ENCODE data around the gene SERINC4.

The SERINC4 gene

DNA sequence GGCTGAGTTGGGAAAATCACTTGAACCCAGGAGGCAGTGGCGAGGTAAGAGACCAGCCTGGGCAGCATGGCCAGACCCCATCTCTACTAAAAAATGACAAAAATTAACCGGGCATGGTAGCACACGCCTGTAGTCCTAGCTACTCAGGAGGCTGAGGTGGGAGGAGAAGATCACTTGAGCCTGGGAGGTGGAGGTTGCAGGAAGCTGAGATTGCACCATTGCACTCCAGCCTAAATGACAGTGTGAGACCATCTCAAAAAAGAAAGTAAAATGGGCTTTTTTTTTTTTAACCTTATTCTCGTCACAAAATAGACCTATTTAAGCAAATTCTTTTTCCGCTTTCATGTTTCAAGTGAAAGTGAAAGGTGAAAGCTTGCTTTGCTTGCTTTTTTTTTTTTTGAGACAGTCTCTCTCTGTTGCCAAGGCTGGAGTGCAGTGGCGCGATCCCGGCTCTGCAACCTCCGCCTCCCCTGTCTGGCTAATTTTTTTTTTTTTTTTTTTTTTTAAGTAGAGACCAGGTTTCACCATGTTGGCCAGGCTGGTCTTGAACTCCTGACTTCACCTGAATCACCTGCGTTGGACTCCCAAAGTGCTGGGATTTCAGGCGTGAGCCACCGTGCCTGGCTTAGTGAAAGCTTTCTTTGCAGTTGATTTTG is 50.2 kb downstream of the SERINC4 start:
- no peak for TF ChIP-seq GATA1 (IDR thresholded peaks at IDR 0.05; ENCODE audit: low read depth, low read length)
- TF ChIP-seq POLR2A (IDR thresholded peaks at IDR 0.05; ENCODE audit: low read length), result no peak
- no peak for DNase-seq

DNA sequence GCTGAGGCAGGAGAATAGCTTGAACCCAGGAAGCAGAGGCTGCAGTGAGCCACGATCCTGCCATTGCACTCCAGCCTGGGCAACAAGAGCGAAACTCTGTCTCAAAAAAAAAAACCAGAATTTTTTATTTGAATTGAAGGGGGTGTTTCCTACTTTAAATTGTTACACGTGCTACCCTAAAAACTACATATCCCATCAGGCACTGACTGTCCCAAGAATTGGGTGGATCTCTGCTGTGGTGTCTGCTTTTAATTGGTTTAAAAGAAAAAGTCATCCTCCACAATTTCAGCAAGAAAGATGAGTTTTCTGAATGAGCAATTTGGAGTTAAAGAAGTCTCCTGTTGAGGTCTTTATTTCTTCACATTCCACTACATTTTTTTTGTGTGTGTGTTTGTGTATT is 51.6 kb downstream of the SERINC4 start:
- peak; percentile 38 to 43 for DNase-seq
- TF ChIP-seq GATA1 (IDR thresholded peaks at IDR 0.05; ENCODE audit: low read depth, low read length) (no peak), POLR2A (IDR thresholded peaks at IDR 0.05; ENCODE audit: low read length) (no peak)

DNA sequence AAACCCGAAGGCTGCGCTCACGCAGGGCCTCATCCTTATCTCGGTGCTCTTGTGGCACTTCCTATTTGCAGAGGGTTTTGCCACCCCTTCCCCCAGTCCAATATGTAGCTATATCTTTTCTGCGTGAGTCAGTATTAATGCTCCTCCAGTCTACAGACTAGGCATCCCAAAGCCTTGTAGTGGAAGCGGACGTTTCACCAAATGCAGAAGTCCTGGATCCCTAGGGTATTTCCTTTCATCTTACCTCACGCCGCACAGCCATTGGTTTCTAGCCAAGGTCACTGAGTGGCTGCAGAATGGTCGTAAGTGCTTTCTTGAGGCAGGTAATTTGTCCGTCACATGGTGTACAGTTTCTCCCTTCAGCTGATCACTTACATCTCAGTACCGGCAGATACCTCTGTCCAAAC is 53.1 kb downstream of the SERINC4 start:
- DNase-seq, result peak; percentile 80 to 85

DNA sequence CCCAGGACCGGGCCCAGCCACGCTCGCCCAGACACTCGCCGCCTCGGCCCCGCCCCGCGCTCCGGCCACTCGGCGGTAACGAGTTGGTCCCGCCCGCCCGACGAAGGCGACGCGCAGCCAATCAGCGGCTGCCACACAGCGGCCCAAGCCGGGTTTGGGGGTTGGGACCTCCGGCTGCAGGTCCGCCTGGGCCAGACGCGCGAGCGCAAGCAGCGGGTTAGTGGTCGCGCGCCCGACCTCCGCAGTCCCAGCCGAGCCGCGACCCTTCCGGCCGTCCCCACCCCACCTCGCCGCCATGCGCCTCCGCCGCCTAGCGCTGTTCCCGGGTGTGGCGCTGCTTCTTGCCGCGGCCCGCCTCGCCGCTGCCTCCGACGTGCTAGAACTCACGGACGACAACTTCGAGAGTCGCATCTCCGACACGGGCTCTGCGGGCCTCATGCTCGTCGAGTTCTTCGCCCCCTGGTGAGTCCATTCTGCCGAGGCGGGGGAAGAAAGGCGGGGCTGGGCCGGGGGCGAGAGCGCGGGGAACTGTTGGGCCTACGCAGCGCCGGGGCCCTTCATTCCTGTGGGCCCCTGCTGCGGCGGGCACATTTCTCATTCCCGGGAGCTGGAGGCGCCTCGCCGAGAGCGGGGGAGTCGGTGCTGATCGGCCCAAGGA is 53.6 kb downstream of the SERINC4 start, which contains the start of gene PDIA3:
Gene PDIA3 (plus strand): TSS at position 194 of the 658 bp plus-strand sequence. CDS start 102 bp downstream, at position 296.
- DNase-seq, result peak; percentile 94 to 95
- peak; percentile 86 for TF ChIP-seq POLR2A (IDR thresholded peaks at IDR 0.05; ENCODE audit: low read length)
